Spinal cord (tissue), 10 donors: Measurements from ENCODE around the gene KRTAP5-3. TPM values are rescaled to one million over a fixed set of nuclear protein-coding genes. Genes with fewer than 3 reads are reported as not detected.

Experiments used
- DNase-seq, 6 donors: peaks; one replicate each; pipeline versions ENCODE4 v3.0.0 to v3.0.0-alpha.2; 2013 to 2015; ENCODE audit warnings: low spot score in 6 of 6, low read depth in 4 of 6
- H3K27ac ChIP-seq: one replicate; pipeline ENCODE4 v1.5.1; 2013; ENCODE audit warnings: low read depth, low read length, control low read depth
- H3K27me3 ChIP-seq: one replicate; pipeline ENCODE4 v1.6.1; 2013; ENCODE audit warnings: low read length; ENCODE audit not compliant: control insufficient read depth, insufficient read depth
- H3K36me3 ChIP-seq: one replicate; pipeline ENCODE4 v1.6.1; 2013; ENCODE audit warnings: low read length; ENCODE audit not compliant: control insufficient read depth, insufficient read depth
- H3K4me1 ChIP-seq: one replicate; pipeline ENCODE4 v1.6.1; 2013; ENCODE audit warnings: low read length; ENCODE audit not compliant: control insufficient read depth, insufficient read depth
- H3K4me3 ChIP-seq: one replicate; pipeline ENCODE4 v1.5.1; 2013; ENCODE audit warnings: low read depth, low read length, control low read depth
- H3K9me3 ChIP-seq: one replicate; pipeline ENCODE4 v1.6.1; 2013; ENCODE audit warnings: low read length; ENCODE audit not compliant: control insufficient read depth, insufficient read depth
- WGBS: methylation state at CpG from one replicate; pipeline ENCODE4 v1.1.5; 2013; ENCODE audit warnings: missing lambda C conversion rate; ENCODE audit not compliant: insufficient coverage; 5-methylcytosine and 5-hydroxymethylcytosine counted together
- polyA plus RNA-seq, 2 donors: library from polyadenylated mRNA; unstranded; fragments of 120-200 nt; gene quantifications; one replicate each; pipeline ENCODE4 v1.2.1, GENCODE V29; 2013; ENCODE audit not compliant: insufficient read length in 2 of 2
- total RNA-seq, 2 donors: library from RNA; depleted of rRNA in 1 of 2; stranded (reverse); fragments of 120-200 nt in 1 of 2; fragments of >200 nt in 1 of 2; gene quantifications; one replicate each; pipeline versions ENCODE4 v1.2.3 to v1.2.4, GENCODE V29; 2013 to 2014
- donor health status: healthy.

KRTAP5-3 gene
- total and polyA plus RNA-seq, 4 donors, result not detected

- no peak for DNase-seq
- peaks cover 87% of the 10 kb centered on the region for H3K4me1 ChIP-seq
- H3K9me3 ChIP-seq, result no peaks in the 10 kb centered on the region
- H3K4me3 ChIP-seq, result no peak overlapping the region
- WGBS, result 94% methylated on average over 13 of the region's 14 CpGs
- H3K27me3 ChIP-seq, result no peaks in the 10 kb centered on the region
- H3K27ac ChIP-seq, result no peak overlapping the region
- peaks cover 98% of the 10 kb centered on the region for H3K36me3 ChIP-seq
Measured at GRCh38 chr11:1562469-1563148, 45.7 kb downstream of the KRTAP5-3 start.

- no peak for DNase-seq
- WGBS, result 87% methylated on average over 5 of the region's 5 CpGs
- Histone ChIP-seq H3K4me1 (peaks cover 83% of the 10 kb centered on the region), H3K27ac (no peak overlapping the region), H3K27me3 (no peaks in the 10 kb centered on the region), H3K9me3 (no peaks in the 10 kb centered on the region), H3K36me3 (peaks cover 98% of the 10 kb centered on the region), H3K4me3 (no peak overlapping the region)
Measured at GRCh38 chr11:1561955-1562354, 46.3 kb downstream of the KRTAP5-3 start.

GRCh38 chr11:1561266-1561665, 47.0 kb downstream of the KRTAP5-3 start:
- H3K4me1 ChIP-seq, result peaks cover 76% of the 10 kb centered on the region
- DNase-seq, result no peak

GRCh38 chr11:1560649-1561251, 47.5 kb downstream of the KRTAP5-3 start:
- peaks cover 95% of the 10 kb centered on the region for H3K36me3 ChIP-seq
- DNase-seq, result no peak
- 79% methylated on average over 4 of the region's 8 CpGs for WGBS
- no peaks in the 10 kb centered on the region for H3K9me3 ChIP-seq
- peaks cover 72% of the 10 kb centered on the region for H3K4me1 ChIP-seq
- no peak overlapping the region for H3K4me3 ChIP-seq
- no peaks in the 10 kb centered on the region for H3K27me3 ChIP-seq
- H3K27ac ChIP-seq, result no peak overlapping the region

More at GRCh38 chr11:1561266-1561665, 47.0 kb downstream of the KRTAP5-3 start:
- no peak overlapping the region for H3K27ac ChIP-seq
- H3K9me3 ChIP-seq, result no peaks in the 10 kb centered on the region
- H3K27me3 ChIP-seq, result no peaks in the 10 kb centered on the region
- H3K4me3 ChIP-seq, result no peak overlapping the region
- WGBS, result 92% methylated on average over 9 of the region's 17 CpGs
- peaks cover 95% of the 10 kb centered on the region for H3K36me3 ChIP-seq

- Histone ChIP-seq H3K36me3 (peaks cover 95% of the 10 kb centered on the region), H3K27ac (peak overlapping the region; percentile 86), H3K27me3 (no peaks in the 10 kb centered on the region), H3K4me3 (no peak overlapping the region), H3K4me1 (peaks cover 72% of the 10 kb centered on the region), H3K9me3 (no peaks in the 10 kb centered on the region)
- 78% methylated on average over 15 of the region's 15 CpGs for WGBS
- DNase-seq, result no peak
Measured at GRCh38 chr11:1560002-1560648, 48.1 kb downstream of the KRTAP5-3 start.

- H3K4me3 ChIP-seq, result no peak overlapping the region
- 48% methylated on average over 24 of the region's 29 CpGs for WGBS
- DNase-seq, result peak in 2 of 6 donors; percentile 55 to 87
- peak overlapping the region; percentile 86 for H3K27ac ChIP-seq
- H3K36me3 ChIP-seq, result peaks cover 95% of the 10 kb centered on the region
- H3K27me3 ChIP-seq, result no peaks in the 10 kb centered on the region
- H3K9me3 ChIP-seq, result no peaks in the 10 kb centered on the region
- H3K4me1 ChIP-seq, result peaks cover 70% of the 10 kb centered on the region
Measured at GRCh38 chr11:1559111-1559951, 48.9 kb downstream of the KRTAP5-3 start.

- H3K27me3 ChIP-seq, result no peaks in the 10 kb centered on the region
- H3K4me1 ChIP-seq, result peaks cover 69% of the 10 kb centered on the region
- H3K36me3 ChIP-seq, result peaks cover 95% of the 10 kb centered on the region
- no peak for DNase-seq
- H3K4me3 ChIP-seq, result no peak overlapping the region
- WGBS, result 82% methylated on average over 11 of the region's 12 CpGs
- peak overlapping the region; percentile 86 for H3K27ac ChIP-seq
- H3K9me3 ChIP-seq, result no peaks in the 10 kb centered on the region
Measured at GRCh38 chr11:1558775-1559110, 49.5 kb downstream of the KRTAP5-3 start.

GRCh38 chr11:1557904-1558774, 50.1 kb downstream of the KRTAP5-3 start:
- Histone ChIP-seq H3K27me3 (no peaks in the 10 kb centered on the region), H3K9me3 (no peaks in the 10 kb centered on the region), H3K27ac (peak overlapping the region; percentile 86), H3K36me3 (peaks cover 89% of the 10 kb centered on the region), H3K4me1 (peaks cover 65% of the 10 kb centered on the region), H3K4me3 (no peak overlapping the region)
- 54% methylated on average over 20 of the region's 29 CpGs for WGBS
- peak in 1 of 6 donors; percentile 76 for DNase-seq
